ENCODE data around the gene ARHGEF1. TPM values are rescaled to one million over a fixed set of nuclear protein-coding genes. Genes with fewer than 3 reads are reported as not detected.
A peak's percentile ranks its signal among the peaks of the same experiment; 100 is the strongest.

ARHGEF1 gene
- total RNA-seq, 1 experiment from 2014 or later = 76.2 TPM

GRCh38 chr19:41918653-41919244, 35.8 kb downstream of the ARHGEF1 start:
- no peak for DNase-seq (ENCODE audit: low read depth)

- DNase-seq (ENCODE audit: low read depth) = no peak
These were observed 37.1 kb downstream of the ARHGEF1 start for GRCh38 chr19:41919948-41920712.

- no peak for DNase-seq (ENCODE audit: low read depth)
These were observed 38.0 kb downstream of the ARHGEF1 start for GRCh38 chr19:41920882-41921576.

GRCh38 chr19:41921577-41922576, 38.9 kb downstream of the ARHGEF1 start:
- no peak for DNase-seq (ENCODE audit: low read depth)

GRCh38 chr19:41922585-41922984, 39.6 kb downstream of the ARHGEF1 start:
- no peak for DNase-seq (ENCODE audit: low read depth)

- no peak for DNase-seq (ENCODE audit: low read depth)
These were observed 40.2 kb downstream of the ARHGEF1 start for GRCh38 chr19:41923045-41923788.

- DNase-seq (ENCODE audit: low read depth) = no peak
These were observed 41.5 kb downstream of the ARHGEF1 start for GRCh38 chr19:41924151-41925145.

GRCh38 chr19:41925208-41926003, 42.4 kb downstream of the ARHGEF1 start:
- DNase-seq (ENCODE audit: low read depth) = no peak

- no peak for DNase-seq (ENCODE audit: low read depth)
These were observed 43.2 kb downstream of the ARHGEF1 start for GRCh38 chr19:41926028-41926762.

- DNase-seq (ENCODE audit: low read depth) = no peak
These were observed 43.9 kb downstream of the ARHGEF1 start for GRCh38 chr19:41926763-41927496.

- no peak for DNase-seq (ENCODE audit: low read depth)
These were observed 44.7 kb downstream of the ARHGEF1 start for GRCh38 chr19:41927497-41928192.

GRCh38 chr19:41928221-41928683, 45.3 kb downstream of the ARHGEF1 start, which contains the start of gene ERFL:
ERFL (minus strand) TSS chr19:41928449; CDS start chr19:41912919, 15,530 bp downstream.
- DNase-seq (ENCODE audit: low read depth) = peak; percentile 53

GRCh38 chr19:41928754-41929535, 46.0 kb downstream of the ARHGEF1 start:
- no peak for DNase-seq (ENCODE audit: low read depth)

GRCh38 chr19:41929536-41930071, 46.6 kb downstream of the ARHGEF1 start:
- DNase-seq (ENCODE audit: low read depth) = no peak

GRCh38 chr19:41930322-41930722, 47.3 kb downstream of the ARHGEF1 start:
- no peak for DNase-seq (ENCODE audit: low read depth)

Measured in Daoy (cell line).